ENCODE data around the gene ITGAE.
"Not testable (repeated sequence)": the region's sequence is repeated elsewhere in the genome, so short reads cannot be mapped to it uniquely, and the experiment has no call there.

Gene ITGAE

DNA sequence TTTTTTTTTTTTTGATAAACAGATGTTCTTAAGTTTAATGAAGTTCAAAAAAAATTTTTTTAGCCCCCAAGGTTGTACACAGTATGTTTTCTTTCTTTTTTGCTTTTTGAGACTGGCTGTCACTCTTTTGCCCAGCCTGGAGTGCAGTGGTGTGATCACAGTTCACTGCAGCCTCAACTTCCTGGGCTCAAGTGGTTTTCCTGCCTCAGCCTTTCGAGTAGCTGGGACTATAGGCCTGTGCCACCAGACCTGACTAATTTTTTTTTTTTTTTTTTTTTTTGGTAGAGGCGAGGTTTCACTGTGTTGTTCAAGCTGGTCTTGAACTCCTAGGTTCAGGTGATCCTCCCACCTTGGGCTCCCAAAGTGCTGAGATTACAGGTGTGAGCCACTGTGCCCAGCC lies 12.8 kb downstream of the ITGAE start:
- TF ChIP-seq ATF2 (tag by site-specific recombination; IDR thresholded peaks at IDR 0.05; ENCODE audit: low read depth) (no peak), ZNF555 (tag by site-specific recombination; conservative IDR thresholded peaks at IDR 0.05) (no peak), ZBTB49 (tag by site-specific recombination; IDR thresholded peaks at IDR 0.05; ENCODE audit: low read depth) (no peak), ZNF18 (tag by site-specific recombination; IDR thresholded peaks at IDR 0.05) (0 out of 2 replicates have a peak, but pooled peaks have one; percentile 20)
- CTCF ChIA-PET = interaction anchor here (1.6 kb wide), 1 partner anchor 51 kb away, joined by 7 read pairs; no protein-coding TSS in a partner anchor

DNA sequence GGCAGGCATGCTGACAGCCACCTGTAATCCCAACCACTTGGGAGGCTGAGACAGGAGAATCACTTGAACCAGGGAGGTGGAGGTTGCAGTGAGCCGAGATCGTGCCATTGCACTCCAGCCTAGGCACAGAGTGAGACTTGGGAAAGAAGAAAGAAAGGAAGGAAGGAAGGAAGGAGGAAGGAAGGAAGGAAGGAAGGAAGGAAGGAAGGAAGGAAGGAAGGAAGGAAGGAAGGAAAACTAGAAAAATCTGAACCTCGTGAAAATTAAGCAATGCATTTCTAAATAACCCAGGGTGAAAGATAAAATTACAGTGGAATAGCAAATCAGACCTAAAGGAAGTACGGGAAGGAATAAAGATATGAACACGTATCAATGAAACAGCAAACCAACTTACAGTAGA lies 15.7 kb downstream of the ITGAE start:
- H3K4me3 ChIP-seq (ENCODE audit: low read depth, low read length); H3K27ac ChIP-seq (ENCODE audit: extremely low read depth, low read depth, low read length); H3K4me1 ChIP-seq (ENCODE audit: control insufficient read depth, insufficient read depth, low read length); POLR2A ChIA-PET; H3K9me3 ChIP-seq (ENCODE audit: control insufficient read depth, insufficient read depth, low read depth, low read length); H3K36me3 ChIP-seq (ENCODE audit: control insufficient read depth in 2 of 2, insufficient read depth in 1 of 2, low read length in 2 of 2): not testable (repeated sequence)
- CTCF ChIA-PET = interaction anchor here (1.4 kb wide), 1 partner anchor 48 kb away, joined by 4 read pairs; no protein-coding TSS in a partner anchor
- TF ChIP-seq ZNF366 (tag by site-specific recombination; conservative IDR thresholded peaks at IDR 0.05) = peak; percentile 92

More for the DNA sequence above, 12.8 kb downstream of the ITGAE start:
- H3K4me1 ChIP-seq (ENCODE audit: control insufficient read depth, insufficient read depth, low read length) = no peaks in the 10 kb centered on the region
- POLR2A ChIA-PET = no interaction called here
- no peaks in the 10 kb centered on the region for H3K36me3 ChIP-seq (ENCODE audit: control insufficient read depth in 2 of 2, insufficient read depth in 1 of 2, low read length in 2 of 2)
- H3K9me3 ChIP-seq (ENCODE audit: control insufficient read depth, insufficient read depth, low read depth, low read length) = no peaks in the 10 kb centered on the region
- H3K4me3 ChIP-seq (ENCODE audit: low read depth, low read length) = no peak overlapping the region
- no peak overlapping the region for H3K27ac ChIP-seq (ENCODE audit: extremely low read depth, low read depth, low read length)

GRCh38 chr17:3782751-3783150 lies 18.2 kb downstream of the ITGAE start:
- POLR2A ChIA-PET = no interaction called here
- no peaks in the 10 kb centered on the region for H3K4me1 ChIP-seq (ENCODE audit: control insufficient read depth, insufficient read depth, low read length)
- TF ChIP-seq TRIM28 (IDR thresholded peaks at IDR 0.05; ENCODE audit: borderline replicate concordance, low read length) (no peak), ZNF292 (tag by site-specific recombination; IDR thresholded peaks at IDR 0.05; ENCODE audit: borderline replicate concordance, low read depth) (no peak), ZNF311 (tag by site-specific recombination; IDR thresholded peaks at IDR 0.05; ENCODE audit: borderline replicate concordance) (no peak), ZNF747 (tag by site-specific recombination; IDR thresholded peaks at IDR 0.05) (no peak), ZNF792 (tag by site-specific recombination; IDR thresholded peaks at IDR 0.05) (no peak), ZNF341 (tag by site-specific recombination; IDR thresholded peaks at IDR 0.05; ENCODE audit: low read depth) (no peak), ZSCAN4 (tag by site-specific recombination; IDR thresholded peaks at IDR 0.05) (no peak), ZNF558 (tag by site-specific recombination; IDR thresholded peaks at IDR 0.05) (no peak), ZNF214 (tag by site-specific recombination; IDR thresholded peaks at IDR 0.05; ENCODE audit: borderline replicate concordance) (no peak), ZNF521 (tag by site-specific recombination; IDR thresholded peaks at IDR 0.05) (no peak)
- TF ChIP-seq, protein P1, sequence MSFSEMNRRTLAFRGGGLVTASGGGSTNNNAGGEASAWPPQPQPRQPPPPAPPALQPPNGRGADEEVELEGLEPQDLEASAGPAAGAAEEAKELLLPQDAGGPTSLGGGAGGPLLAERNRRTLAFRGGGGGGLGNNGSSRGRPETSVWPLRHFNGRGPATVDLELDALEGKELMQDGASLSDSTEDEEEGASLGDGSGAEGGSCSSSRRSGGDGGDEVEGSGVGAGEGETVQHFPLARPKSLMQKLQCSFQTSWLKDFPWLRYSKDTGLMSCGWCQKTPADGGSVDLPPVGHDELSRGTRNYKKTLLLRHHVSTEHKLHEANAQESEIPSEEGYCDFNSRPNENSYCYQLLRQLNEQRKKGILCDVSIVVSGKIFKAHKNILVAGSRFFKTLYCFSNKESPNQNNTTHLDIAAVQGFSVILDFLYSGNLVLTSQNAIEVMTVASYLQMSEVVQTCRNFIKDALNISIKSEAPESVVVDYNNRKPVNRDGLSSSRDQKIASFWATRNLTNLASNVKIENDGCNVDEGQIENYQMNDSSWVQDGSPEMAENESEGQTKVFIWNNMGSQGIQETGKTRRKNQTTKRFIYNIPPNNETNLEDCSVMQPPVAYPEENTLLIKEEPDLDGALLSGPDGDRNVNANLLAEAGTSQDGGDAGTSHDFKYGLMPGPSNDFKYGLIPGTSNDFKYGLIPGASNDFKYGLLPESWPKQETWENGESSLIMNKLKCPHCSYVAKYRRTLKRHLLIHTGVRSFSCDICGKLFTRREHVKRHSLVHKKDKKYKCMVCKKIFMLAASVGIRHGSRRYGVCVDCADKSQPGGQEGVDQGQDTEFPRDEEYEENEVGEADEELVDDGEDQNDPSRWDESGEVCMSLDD (tag by site-specific recombination; IDR thresholded peaks at IDR 0.05) = no peak
- H3K9me3 ChIP-seq (ENCODE audit: control insufficient read depth, insufficient read depth, low read depth, low read length) = no peaks in the 10 kb centered on the region
- no peak overlapping the region for H3K4me3 ChIP-seq (ENCODE audit: low read depth, low read length)
- H3K36me3 ChIP-seq (ENCODE audit: control insufficient read depth in 2 of 2, insufficient read depth in 1 of 2, low read length in 2 of 2) = no peaks in the 10 kb centered on the region
- CTCF ChIA-PET = no interaction called here
- no peak overlapping the region for H3K27ac ChIP-seq (ENCODE audit: extremely low read depth, low read depth, low read length)

Measured in HEK293 (cell line).